BLaER1 treated with 17β-estradiol and CSF1 and Interleukin-3, amounts not matched to agents 10 nM and 100 nM (cell line): ENCODE measurements around the gene CLIP4.

Source experiments
- H3K27ac ChIP-seq, 11 experiments: shearing (Covaris generic); formaldehyde crosslinking; 2 replicates each; pipeline ENCODE4 v1.8.1; 2022
- H3K27me3 ChIP-seq, 11 experiments: shearing (Covaris generic); formaldehyde crosslinking; 2 replicates each; pipeline ENCODE4 v1.8.1; 2022
- H3K36me3 ChIP-seq, 11 experiments: shearing (Covaris generic); formaldehyde crosslinking; 2 replicates each; pipeline ENCODE4 v1.8.1; 2022
- H3K4me1 ChIP-seq, 10 experiments: shearing (Covaris generic); formaldehyde crosslinking; 2 replicates each; pipeline ENCODE4 v1.8.1; 2022
- H3K4me2 ChIP-seq, 11 experiments: shearing (Covaris generic); formaldehyde crosslinking; 2 replicates each; pipeline ENCODE4 v1.8.1; 2022
- H3K4me3 ChIP-seq, 10 experiments: shearing (Covaris generic); formaldehyde crosslinking; 2 replicates each; pipeline ENCODE4 v1.8.1; 2022
- H3K9ac ChIP-seq, 11 experiments: shearing (Covaris generic); formaldehyde crosslinking; 2 replicates each; pipeline ENCODE4 v1.8.1; 2022
- H3K9me3 ChIP-seq, 11 experiments: shearing (Covaris generic); formaldehyde crosslinking; replicated peaks in 1 of 11; 2 replicates each; pipeline ENCODE4 v1.8.1; 2022
- H4K20me1 ChIP-seq, 11 experiments: shearing (Covaris generic); formaldehyde crosslinking; 2 replicates each; pipeline ENCODE4 v1.8.1; 2022
- Cebpa-rat ChIP-seq, 11 experiments: shearing (Covaris generic); IDR thresholded peaks; 2 replicates each; pipeline ENCODE4 v1.8.1; 2022

CLIP4 gene

GRCh38 chr2:29162204-29162928 is 47.2 kb downstream of the CLIP4 start:
- no peaks in the 10 kb centered on the region; a peak in 1 of 22 replicates for H4K20me1 ChIP-seq

DNA sequence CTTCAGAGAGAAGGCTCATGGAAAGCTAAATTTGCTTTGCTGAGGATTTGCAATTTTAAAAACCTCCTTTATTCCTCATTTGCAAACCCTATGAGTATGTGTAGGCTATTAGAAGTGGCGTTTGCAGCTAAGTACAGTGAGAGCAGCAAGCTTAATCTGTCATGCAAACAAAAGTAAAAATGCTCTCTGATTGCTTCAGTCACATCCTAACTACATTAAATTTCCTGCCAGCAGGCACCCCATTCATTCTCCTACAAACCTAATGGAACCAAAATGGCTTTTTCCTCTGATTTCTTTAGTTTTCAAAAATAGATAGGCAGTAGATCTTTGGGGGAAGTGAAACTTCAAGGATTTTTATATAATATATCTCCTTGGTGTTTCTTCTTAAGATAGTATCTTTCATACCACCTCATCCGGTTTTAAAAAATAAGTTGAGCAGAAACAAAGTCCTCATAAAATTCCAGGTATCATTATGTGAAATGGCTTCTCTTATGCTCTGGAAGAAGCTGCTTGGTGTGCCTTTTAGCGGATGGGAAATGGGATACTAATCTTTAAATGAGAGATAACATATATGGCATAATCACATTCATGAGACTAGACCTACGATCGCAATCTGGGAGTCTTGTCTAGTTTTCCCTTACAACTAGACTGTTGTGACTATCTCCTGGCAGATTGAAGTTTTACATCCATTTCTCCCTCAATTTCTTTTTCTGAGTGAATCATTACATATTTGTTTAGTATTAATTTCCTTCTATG is 49.1 kb downstream of the CLIP4 start:
- Histone ChIP-seq H4K20me1 (no peaks in the 10 kb centered on the region; a peak in 1 of 22 replicates), H3K4me2 (peak overlapping the region in 9 of 11 experiments; percentile 0 to 40 (median 20); a peak in 10 of 22 replicates), H3K9me3 (no peaks in the 10 kb centered on the region), H3K4me1 (peaks cover 6 to 22% (median 13%) of the 10 kb centered on the region in 10 experiments; a peak in 18 of 20 replicates), H3K27me3 (no peaks in the 10 kb centered on the region), H3K9ac (no peak overlapping the region), H3K27ac (no peak overlapping the region), H3K36me3 (peaks cover 0 to 7% (median 0%) of the 10 kb centered on the region in 11 experiments; a peak in 1 of 22 replicates), H3K4me3 (no peak overlapping the region)
- TF ChIP-seq Cebpa-rat (IDR thresholded peaks at IDR 0.05) = no peak

More at GRCh38 chr2:29162204-29162928, 47.2 kb downstream of the CLIP4 start:
- Histone ChIP-seq H3K9ac (no peak overlapping the region), H3K4me3 (no peak overlapping the region), H3K36me3 (peaks cover 0 to 21% (median 0%) of the 10 kb centered on the region in 11 experiments; a peak in 1 of 22 replicates), H3K27ac (no peak overlapping the region), H3K4me2 (no peak overlapping the region), H3K4me1 (peaks cover 6 to 22% (median 13%) of the 10 kb centered on the region in 10 experiments; a peak in 18 of 20 replicates), H3K9me3 (no peaks in the 10 kb centered on the region), H3K27me3 (no peaks in the 10 kb centered on the region)
- no peak for TF ChIP-seq Cebpa-rat (IDR thresholded peaks at IDR 0.05)

DNA sequence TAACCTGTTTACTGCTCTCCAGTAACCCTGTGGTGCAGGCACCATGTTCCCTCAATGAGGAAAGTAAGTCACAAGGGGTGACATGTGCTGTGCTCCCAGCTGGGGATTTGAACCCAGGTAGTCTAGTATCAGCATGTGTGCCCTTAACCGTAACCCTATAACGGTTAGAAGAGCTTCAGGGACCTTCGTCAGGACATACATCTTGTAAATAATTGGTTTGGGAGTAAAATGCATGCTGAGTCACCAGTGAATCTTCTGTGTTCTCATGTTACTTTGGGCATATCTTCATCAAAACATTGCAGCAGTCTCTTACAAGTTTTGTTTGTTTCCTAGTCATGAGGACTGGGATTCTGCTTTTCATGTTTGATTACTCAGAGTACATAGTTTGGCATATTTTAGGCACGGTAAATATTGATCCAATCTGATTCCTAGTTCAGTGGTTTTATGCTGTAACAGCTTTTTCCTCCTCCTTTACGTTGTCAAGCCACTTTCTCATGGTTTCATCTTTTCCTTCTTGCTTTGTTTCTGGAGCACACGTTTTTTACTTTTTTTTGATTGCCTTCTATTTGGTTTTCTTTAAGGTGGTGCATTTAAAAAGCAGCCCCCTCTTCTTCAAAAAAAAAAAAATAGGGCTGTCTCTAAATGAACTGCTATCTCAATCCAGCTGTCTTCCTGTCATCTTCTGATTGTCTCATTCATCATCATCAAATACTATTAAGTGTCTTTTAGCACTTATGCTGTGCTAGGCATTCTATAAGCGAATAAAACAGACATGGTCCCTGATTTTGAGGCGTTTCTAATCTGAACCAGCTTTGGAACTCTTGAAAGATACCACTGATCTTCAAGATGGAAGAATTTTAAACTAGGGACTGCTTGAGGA is 50.4 kb downstream of the CLIP4 start:
- H3K27ac ChIP-seq = no peak overlapping the region
- H3K4me1 ChIP-seq = peaks cover 6 to 22% (median 13%) of the 10 kb centered on the region in 10 experiments; a peak in 18 of 20 replicates
- H3K36me3 ChIP-seq = peaks cover 0 to 7% (median 0%) of the 10 kb centered on the region in 11 experiments; a peak in 1 of 22 replicates
- H3K4me3 ChIP-seq = no peak overlapping the region
- peak overlapping the region in 9 of 11 experiments; percentile 0 to 55 (median 31); a peak in 11 of 22 replicates for H3K4me2 ChIP-seq
- no peaks in the 10 kb centered on the region for H3K27me3 ChIP-seq
- no peaks in the 10 kb centered on the region for H3K9me3 ChIP-seq
- TF ChIP-seq Cebpa-rat (IDR thresholded peaks at IDR 0.05) = no peak
- H3K9ac ChIP-seq = no peak overlapping the region
- H4K20me1 ChIP-seq = no peaks in the 10 kb centered on the region; a peak in 1 of 22 replicates

DNA sequence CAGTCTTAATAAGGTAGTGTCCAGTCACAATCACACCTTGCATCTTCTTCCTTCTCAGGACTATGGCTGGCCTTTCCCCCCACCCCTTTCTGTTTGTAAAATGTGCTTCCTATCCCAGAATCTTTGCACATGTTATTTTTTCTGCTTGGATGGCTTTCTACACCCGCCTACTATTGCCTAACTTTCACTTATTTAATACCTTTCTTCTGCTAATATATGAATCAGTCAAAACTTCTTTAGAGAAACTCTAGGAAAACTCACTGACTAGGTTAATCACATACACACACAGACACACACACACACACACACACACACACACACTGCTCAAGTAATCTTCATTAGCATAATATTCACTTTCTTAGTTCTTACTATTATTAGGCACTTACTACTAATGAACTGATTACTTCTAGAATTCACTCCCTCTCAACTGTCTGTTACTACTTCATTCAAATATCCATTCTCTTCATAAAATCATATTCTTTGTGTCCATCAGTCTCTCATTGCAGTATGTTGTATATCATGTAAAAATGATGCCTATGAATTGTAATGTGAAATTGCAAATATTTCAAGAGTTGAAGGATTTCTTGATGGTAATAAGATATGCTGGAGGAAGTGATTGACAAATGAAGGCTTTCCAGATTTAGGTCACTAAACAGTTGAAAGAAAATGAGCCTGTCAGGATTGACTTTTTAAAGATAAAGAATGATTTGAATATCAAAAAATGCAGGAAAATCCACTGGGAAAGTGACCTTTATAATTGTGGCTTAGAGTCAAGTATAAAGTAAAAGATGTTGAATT is 51.2 kb downstream of the CLIP4 start:
- Histone ChIP-seq H3K4me2 (peak overlapping the region in 9 of 11 experiments; percentile 0 to 55 (median 31); a peak in 11 of 22 replicates), H3K4me1 (peaks cover 6 to 22% (median 13%) of the 10 kb centered on the region in 10 experiments; a peak in 18 of 20 replicates), H3K36me3 (peaks cover 0 to 7% (median 0%) of the 10 kb centered on the region in 11 experiments; a peak in 1 of 22 replicates), H3K27me3 (no peaks in the 10 kb centered on the region), H3K27ac (no peak overlapping the region), H3K9ac (no peak overlapping the region), H3K9me3 (no peaks in the 10 kb centered on the region), H4K20me1 (no peaks in the 10 kb centered on the region; a peak in 1 of 22 replicates), H3K4me3 (no peak overlapping the region)
- no peak for TF ChIP-seq Cebpa-rat (IDR thresholded peaks at IDR 0.05)

DNA sequence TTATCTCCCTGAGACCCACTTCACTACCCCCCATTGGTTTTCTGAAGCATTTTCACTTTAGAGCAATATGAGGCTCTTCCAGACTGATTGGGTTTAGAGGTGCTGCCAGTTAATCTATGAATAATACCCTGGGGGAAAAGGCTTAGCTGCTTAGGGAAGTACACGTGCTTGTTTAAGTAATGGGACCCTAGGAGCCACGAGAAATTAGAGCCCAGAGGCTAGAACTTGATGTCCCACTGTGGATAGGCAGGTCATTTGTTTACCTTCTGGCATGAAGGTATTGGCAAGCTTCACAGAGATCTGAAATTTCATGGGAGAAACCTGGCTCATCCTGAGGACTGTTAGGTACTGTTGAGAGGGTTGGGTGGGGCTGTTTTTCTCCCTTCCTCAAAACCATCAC is 59.7 kb downstream of the CLIP4 start:
- Histone ChIP-seq H3K4me2 (no peak overlapping the region), H3K36me3 (peaks cover 0 to 4% (median 0%) of the 10 kb centered on the region in 11 experiments; a peak in 1 of 22 replicates), H3K4me1 (no peaks in the 10 kb centered on the region), H3K9me3 (no peaks in the 10 kb centered on the region), H3K4me3 (no peak overlapping the region), H3K27me3 (no peaks in the 10 kb centered on the region), H4K20me1 (peaks cover 0 to 3% (median 0%) of the 10 kb centered on the region in 11 experiments; a peak in 1 of 22 replicates), H3K27ac (no peak overlapping the region), H3K9ac (no peak overlapping the region)
- no peak for TF ChIP-seq Cebpa-rat (IDR thresholded peaks at IDR 0.05)

GRCh38 chr2:29175338-29175737 is 60.1 kb downstream of the CLIP4 start:
- Histone ChIP-seq H3K9me3 (no peaks in the 10 kb centered on the region), H3K4me2 (no peak overlapping the region), H3K27ac (no peak overlapping the region), H3K9ac (no peak overlapping the region), H4K20me1 (peaks cover 0 to 3% (median 0%) of the 10 kb centered on the region in 11 experiments; a peak in 1 of 22 replicates), H3K27me3 (no peaks in the 10 kb centered on the region), H3K4me1 (no peaks in the 10 kb centered on the region), H3K36me3 (peaks cover 0 to 4% (median 0%) of the 10 kb centered on the region in 11 experiments; a peak in 1 of 22 replicates), H3K4me3 (no peak overlapping the region)
- TF ChIP-seq Cebpa-rat (IDR thresholded peaks at IDR 0.05) = no peak

DNA sequence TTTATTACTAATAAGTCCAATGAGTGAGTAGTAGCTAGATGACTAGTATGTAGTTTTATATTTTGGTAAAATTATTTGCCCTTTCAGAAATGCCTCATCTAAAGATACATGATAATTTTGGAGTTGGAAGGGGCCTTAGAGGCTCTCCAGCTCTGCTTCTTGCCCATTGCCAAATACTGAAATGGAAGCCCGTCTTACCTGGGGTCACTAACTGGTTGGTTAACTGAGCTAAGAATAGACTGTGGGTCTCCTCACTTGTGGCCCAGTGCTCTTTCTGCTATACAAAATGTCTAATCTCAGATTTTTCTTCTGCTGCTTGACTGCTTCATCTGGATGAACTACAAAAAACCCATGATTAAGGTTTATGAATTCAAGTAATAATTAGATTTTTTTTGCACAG is 67.1 kb downstream of the CLIP4 start:
- Histone ChIP-seq H3K4me3 (no peak overlapping the region), H3K36me3 (peaks cover 0 to 9% (median 0%) of the 10 kb centered on the region in 11 experiments; a peak in 1 of 22 replicates), H3K27ac (no peak overlapping the region), H3K9ac (no peak overlapping the region), H3K4me2 (no peak overlapping the region), H3K27me3 (no peaks in the 10 kb centered on the region), H3K4me1 (no peaks in the 10 kb centered on the region), H3K9me3 (peaks cover 2 to 5% (median 3%) of the 10 kb centered on the region in 11 experiments), H4K20me1 (no peaks in the 10 kb centered on the region)
- TF ChIP-seq Cebpa-rat (IDR thresholded peaks at IDR 0.05) = no peak

DNA sequence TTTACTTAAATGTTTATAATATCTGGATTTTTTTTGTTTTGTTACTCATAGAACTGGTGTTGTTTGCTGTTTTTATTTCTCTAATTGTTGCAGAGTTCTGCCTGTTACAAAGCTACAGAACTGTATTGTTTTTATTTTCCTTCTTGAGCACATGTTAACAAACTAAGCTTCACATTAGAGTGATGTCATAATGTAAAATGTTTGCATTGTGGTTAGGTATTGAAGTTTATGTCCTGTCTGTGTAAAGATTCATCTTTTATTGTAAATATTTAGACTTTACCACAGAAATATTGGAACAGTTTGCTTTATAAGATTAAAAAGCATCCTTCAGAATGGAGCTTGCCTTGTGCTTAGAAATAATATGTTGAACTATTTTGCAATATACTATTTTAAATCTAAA is 67.7 kb downstream of the CLIP4 start:
- Histone ChIP-seq H3K36me3 (peaks cover 0 to 13% (median 0%) of the 10 kb centered on the region in 11 experiments; a peak in 1 of 22 replicates), H4K20me1 (no peaks in the 10 kb centered on the region), H3K4me2 (no peak overlapping the region), H3K27me3 (no peaks in the 10 kb centered on the region), H3K27ac (no peak overlapping the region), H3K9ac (no peak overlapping the region), H3K9me3 (peaks cover 7 to 10% (median 9%) of the 10 kb centered on the region in 11 experiments), H3K4me3 (no peak overlapping the region), H3K4me1 (no peaks in the 10 kb centered on the region)
- TF ChIP-seq Cebpa-rat (IDR thresholded peaks at IDR 0.05) = no peak
